HG02610 (cell line): ENCODE results near the gene GNPNAT1.
"Not testable (repeated sequence)": the region's sequence is repeated elsewhere in the genome, so short reads cannot be mapped to it uniquely, and the experiment has no call there.

ENCODE experiments used
- ATAC-seq: cut with Tn5 transposase; IDR thresholded peaks from one replicate; pipeline ENCODE4 v1.9.1; 2021; ENCODE audit warnings: mild to moderate bottlenecking, moderate library complexity; ENCODE audit not compliant: unreplicated experiment

Gene GNPNAT1

GRCh38 chr14:52729925-52730708 is 61.3 kb downstream of the GNPNAT1 start, which contains the start of gene STYX:
Gene STYX (plus strand): TSS chr14:52730166. CDS start chr14:52730475, 309 bp downstream.
- ATAC-seq, result peak; percentile 93

GRCh38 chr14:52729585-52729924 is 61.9 kb downstream of the GNPNAT1 start:
- no peak for ATAC-seq

GRCh38 chr14:52729035-52729434 is 62.4 kb downstream of the GNPNAT1 start:
- ATAC-seq, result not testable (repeated sequence)

DNA sequence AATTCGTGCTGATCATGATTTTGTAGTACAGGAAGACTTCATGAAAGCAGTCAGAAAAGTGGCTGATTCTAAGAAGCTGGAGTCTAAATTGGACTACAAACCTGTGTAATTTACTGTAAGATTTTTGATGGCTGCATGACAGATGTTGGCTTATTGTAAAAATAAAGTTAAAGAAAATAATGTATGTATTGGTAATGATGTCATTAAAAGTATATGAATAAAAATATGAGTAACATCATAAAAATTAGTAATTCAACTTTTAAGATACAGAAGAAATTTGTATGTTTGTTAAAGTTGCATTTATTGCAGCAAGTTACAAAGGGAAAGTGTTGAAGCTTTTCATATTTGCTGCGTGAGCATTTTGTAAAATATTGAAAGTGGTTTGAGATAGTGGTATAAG is 63.9 kb downstream of the GNPNAT1 start:
- not testable (repeated sequence) for ATAC-seq
